Stimulated activated CD8-positive, alpha-beta memory T cell treated with anti-CD3 and anti-CD28 coated beads, Interleukin-7, amount 100 ng/mL, for 24 hours (primary cell): Measurements from ENCODE around the gene CACNB3.
A peak's percentile ranks its signal among the peaks of the same experiment; 100 is the strongest.
"Not testable (repeated sequence)": the region's sequence is repeated elsewhere in the genome, so short reads cannot be mapped to it uniquely, and the experiment has no call there.

Experiments
- DNase-seq: peaks from one replicate; pipeline ENCODE4 v3.0.0-alpha.2; 2020; ENCODE audit warnings: low read depth

Gene CACNB3

GRCh38 chr12:48818831-48819590, 715 bp downstream of the CACNB3 start:
- no peak for DNase-seq

- no peak for DNase-seq
Measured at GRCh38 chr12:48819986-48820725, 1.9 kb downstream of the CACNB3 start.

- no peak for DNase-seq
Measured at GRCh38 chr12:48822139-48822538, 3.8 kb downstream of the CACNB3 start.

GRCh38 chr12:48822711-48823110, 4.4 kb downstream of the CACNB3 start:
- no peak for DNase-seq

- no peak for DNase-seq
Measured at GRCh38 chr12:48823281-48823680, 5.0 kb downstream of the CACNB3 start.

GRCh38 chr12:48824112-48824511, 5.8 kb downstream of the CACNB3 start:
- DNase-seq, result no peak

GRCh38 chr12:48824905-48825304, 6.6 kb downstream of the CACNB3 start:
- DNase-seq, result no peak

- DNase-seq, result no peak
Measured at GRCh38 chr12:48826209-48826855, 8.0 kb downstream of the CACNB3 start.

- DNase-seq, result no peak
Measured at GRCh38 chr12:48827026-48827425, 8.7 kb downstream of the CACNB3 start.

GRCh38 chr12:48827513-48828096, 9.3 kb downstream of the CACNB3 start:
- no peak for DNase-seq

- DNase-seq, result no peak
Measured at GRCh38 chr12:48828293-48828692, 10.0 kb downstream of the CACNB3 start.

GRCh38 chr12:48828841-48829575, 10.7 kb downstream of the CACNB3 start:
- DNase-seq, result no peak

GRCh38 chr12:48831257-48831656, 13.0 kb downstream of the CACNB3 start:
- DNase-seq, result no peak

- DNase-seq, result no peak
Measured at GRCh38 chr12:48832321-48833060, 14.2 kb downstream of the CACNB3 start.

- DNase-seq, result no peak
Measured at GRCh38 chr12:48838048-48838447, 19.8 kb downstream of the CACNB3 start.

- DNase-seq, result not testable (repeated sequence)
Measured at GRCh38 chr12:48842021-48842420, 23.7 kb downstream of the CACNB3 start.

GRCh38 chr12:48851883-48852733, 33.8 kb downstream of the CACNB3 start, which contains the start of gene DDX23:
DDX23 (minus strand) TSS chr12:48852163; CDS start chr12:48845782, 6,381 bp downstream.
- DNase-seq, result peak; percentile 81

GRCh38 chr12:48852734-48853688, 34.7 kb downstream of the CACNB3 start:
- DNase-seq, result peak; percentile 77

- no peak for DNase-seq
Measured at GRCh38 chr12:48854488-48854887, 36.2 kb downstream of the CACNB3 start.
